NCI-H524 treated with DMSO at 0.1 percent for 48 hours (cell line): ENCODE data around the gene MACROD2.
"Not testable (repeated sequence)": the region's sequence is repeated elsewhere in the genome, so short reads cannot be mapped to it uniquely, and the experiment has no call there.

Source experiments
- DNase-seq: peaks from one replicate; lab custom pipeline; 2025; lab: John Stamatoyannopoulos, UW

Gene MACROD2

GRCh38 chr20:14956538-14956937 lies 961.2 kb downstream of the MACROD2 start:
- DNase-seq: no peak

- DNase-seq: no peak
Observed at GRCh38 chr20:14957402-14957801, 962.1 kb downstream of the MACROD2 start.

GRCh38 chr20:14958626-14959025 lies 963.3 kb downstream of the MACROD2 start:
- DNase-seq: no peak

GRCh38 chr20:14959506-14960475 lies 964.5 kb downstream of the MACROD2 start:
- DNase-seq: no peak

GRCh38 chr20:14960831-14961230 lies 965.5 kb downstream of the MACROD2 start:
- DNase-seq: no peak

- no peak for DNase-seq
Observed at GRCh38 chr20:14963262-14963663, 967.9 kb downstream of the MACROD2 start.

- no peak for DNase-seq
Observed at GRCh38 chr20:14966203-14966602, 970.9 kb downstream of the MACROD2 start.

- DNase-seq: no peak
Observed at GRCh38 chr20:14966808-14967207, 971.5 kb downstream of the MACROD2 start.

- DNase-seq: no peak
Observed at GRCh38 chr20:14972256-14972655, 976.9 kb downstream of the MACROD2 start.

- DNase-seq: no peak
Observed at GRCh38 chr20:14972690-14973089, 977.4 kb downstream of the MACROD2 start.

- no peak for DNase-seq
Observed at GRCh38 chr20:14979453-14979986, 984.2 kb downstream of the MACROD2 start.

- DNase-seq: not testable (repeated sequence)
Observed at GRCh38 chr20:14981486-14981885, 986.2 kb downstream of the MACROD2 start.

GRCh38 chr20:14982324-14982723 lies 987.0 kb downstream of the MACROD2 start:
- DNase-seq: not testable (repeated sequence)

GRCh38 chr20:14984305-14984704 lies 989.0 kb downstream of the MACROD2 start:
- DNase-seq: no peak

GRCh38 chr20:14984768-14985622 lies 989.7 kb downstream of the MACROD2 start:
- DNase-seq: no peak

- no peak for DNase-seq
Observed at GRCh38 chr20:14986026-14986655, 990.8 kb downstream of the MACROD2 start.

- no peak for DNase-seq
Observed at GRCh38 chr20:14986656-14987055, 991.3 kb downstream of the MACROD2 start.

- DNase-seq: no peak
Observed at GRCh38 chr20:14989535-14990290, 994.4 kb downstream of the MACROD2 start.

- no peak for DNase-seq
Observed at GRCh38 chr20:14991023-14991422, 995.7 kb downstream of the MACROD2 start.

- DNase-seq: no peak
Observed at GRCh38 chr20:14992153-14992552, 996.8 kb downstream of the MACROD2 start.

- DNase-seq: no peak
Observed at GRCh38 chr20:14992961-14993360, 997.6 kb downstream of the MACROD2 start.
